Measurements from ENCODE around the gene RCC2. TPM values are rescaled to one million over a fixed set of nuclear protein-coding genes. Genes with fewer than 3 reads are reported as not detected.
"Not testable (repeated sequence)": the region's sequence is repeated elsewhere in the genome, so short reads cannot be mapped to it uniquely, and the experiment has no call there.

The RCC2 gene
- total RNA-seq, 1 experiment from 2014 or later = 82.7 TPM

- CTCF ChIA-PET = no interaction called here
- no peak overlapping the region for H3K27ac ChIP-seq (ENCODE audit: low read length)
- no peak overlapping the region for H2AFZ ChIP-seq (ENCODE audit: low read length)
- no peaks in the 10 kb centered on the region for H3K36me3 ChIP-seq (ENCODE audit: low read depth, low read length)
- ATAC-seq (no peak), DNase-seq (no peak)
- no peaks in the 10 kb centered on the region for H3K79me2 ChIP-seq (ENCODE audit: low read length)
- H3K4me3 ChIP-seq (ENCODE audit: low read length) = no peak overlapping the region
- H3K9me3 ChIP-seq (ENCODE audit: low read length) = no peaks in the 10 kb centered on the region
- H3K4me2 ChIP-seq (ENCODE audit: low read length) = no peak overlapping the region
- no peaks in the 10 kb centered on the region for H3K4me1 ChIP-seq (ENCODE audit: insufficient read depth, low read length)
- H3K27me3 ChIP-seq (ENCODE audit: low read length) = no peaks in the 10 kb centered on the region
- no TSS peak for BruUV-seq (replicated peaks)
- no peak overlapping the region for H3K9ac ChIP-seq (ENCODE audit: low read length)
- H3F3A ChIP-seq (ENCODE audit: low read length, unreplicated experiment) = no peaks in the 10 kb centered on the region
- TF ChIP-seq EZH2phosphoT487 (IDR thresholded peaks at IDR 0.05; ENCODE audit: borderline replicate concordance, low read length) = no peak
- no peak for TF ChIP-seq EZH2 (IDR thresholded peaks at IDR 0.05; ENCODE audit: low read length, unreplicated experiment)
- no peak for TF ChIP-seq CTCF (conservative IDR thresholded peaks at IDR 0.05; ENCODE audit: low read depth, low read length)
- no peaks in the 10 kb centered on the region for H3K9me2 ChIP-seq (replicated peaks; ENCODE audit: low read length)
- intact Hi-C loops (cut with micrococcal nuclease) = no loop called here
- H4K20me1 ChIP-seq (ENCODE audit: low read length) = no peaks in the 10 kb centered on the region
- POLR2A ChIA-PET (ENCODE audit: unreplicated experiment) = interaction anchor here (0.6 kb wide), 1 partner anchor 9 kb away, joined by 5 read pairs; no protein-coding TSS in a partner anchor
Measured at GRCh38 chr1:17452686-17453085, 13.2 kb upstream of the RCC2 start.

GRCh38 chr1:17452203-17452602 lies 12.7 kb upstream of the RCC2 start:
- POLR2A ChIA-PET (ENCODE audit: unreplicated experiment) = interaction anchor here (0.6 kb wide), 1 partner anchor 9 kb away, joined by 5 read pairs; no protein-coding TSS in a partner anchor

GRCh38 chr1:17451731-17452130 lies 12.3 kb upstream of the RCC2 start:
- H3K27ac ChIP-seq (ENCODE audit: low read length) = no peak overlapping the region
- no peak for TF ChIP-seq EZH2phosphoT487 (IDR thresholded peaks at IDR 0.05; ENCODE audit: borderline replicate concordance, low read length)
- TF ChIP-seq EZH2 (IDR thresholded peaks at IDR 0.05; ENCODE audit: low read length, unreplicated experiment) = no peak
- TF ChIP-seq CTCF (conservative IDR thresholded peaks at IDR 0.05; ENCODE audit: low read depth, low read length) = no peak
- ATAC-seq (no peak), DNase-seq (no peak)
- ChIA-PET POLR2A (ENCODE audit: unreplicated experiment) (no interaction called here), CTCF (interaction anchor here (0.6 kb wide), 1 partner anchor 35 kb away, joined by 3 read pairs; no protein-coding TSS in a partner anchor)
- intact Hi-C loops (cut with micrococcal nuclease) = no loop called here
- H3K36me3 ChIP-seq (ENCODE audit: low read depth, low read length) = no peaks in the 10 kb centered on the region
- H3K4me3 ChIP-seq (ENCODE audit: low read length) = no peak overlapping the region
- no peak overlapping the region for H3K4me2 ChIP-seq (ENCODE audit: low read length)
- H3K9me2 ChIP-seq (replicated peaks; ENCODE audit: low read length) = no peaks in the 10 kb centered on the region
- no TSS peak for BruUV-seq (replicated peaks)
- H4K20me1 ChIP-seq (ENCODE audit: low read length) = no peaks in the 10 kb centered on the region
- no peaks in the 10 kb centered on the region for H3K9me3 ChIP-seq (ENCODE audit: low read length)
- no peaks in the 10 kb centered on the region for H3K79me2 ChIP-seq (ENCODE audit: low read length)
- no peaks in the 10 kb centered on the region for H3F3A ChIP-seq (ENCODE audit: low read length, unreplicated experiment)
- H3K9ac ChIP-seq (ENCODE audit: low read length) = no peak overlapping the region
- no peaks in the 10 kb centered on the region for H3K4me1 ChIP-seq (ENCODE audit: insufficient read depth, low read length)
- H2AFZ ChIP-seq (ENCODE audit: low read length) = no peak overlapping the region
- no peaks in the 10 kb centered on the region for H3K27me3 ChIP-seq (ENCODE audit: low read length)

More at GRCh38 chr1:17452203-17452602, 12.7 kb upstream of the RCC2 start:
- H3K9me2 ChIP-seq (replicated peaks; ENCODE audit: low read length); BruUV-seq (replicated peaks); H3K36me3 ChIP-seq (ENCODE audit: low read depth, low read length); H2AFZ ChIP-seq (ENCODE audit: low read length); DNase-seq; H3K4me2 ChIP-seq (ENCODE audit: low read length); intact Hi-C loops (cut with micrococcal nuclease); H3K79me2 ChIP-seq (ENCODE audit: low read length); H3F3A ChIP-seq (ENCODE audit: low read length, unreplicated experiment); H3K27me3 ChIP-seq (ENCODE audit: low read length); H3K4me1 ChIP-seq (ENCODE audit: insufficient read depth, low read length); H4K20me1 ChIP-seq (ENCODE audit: low read length); ATAC-seq; H3K27ac ChIP-seq (ENCODE audit: low read length); H3K4me3 ChIP-seq (ENCODE audit: low read length); H3K9ac ChIP-seq (ENCODE audit: low read length); H3K9me3 ChIP-seq (ENCODE audit: low read length): not testable (repeated sequence)
- CTCF ChIA-PET = interaction anchor here (0.6 kb wide), 1 partner anchor 35 kb away, joined by 3 read pairs; no protein-coding TSS in a partner anchor

Measured in PC-3 (cell line).